ENCODE results near the gene FOSL1. TPM values are rescaled to one million over a fixed set of nuclear protein-coding genes. Genes with fewer than 3 reads are reported as not detected.

The FOSL1 gene
- total and polyA plus RNA-seq, 4 donors, result 0.17 to 0.20 TPM; not detected in 2

DNA sequence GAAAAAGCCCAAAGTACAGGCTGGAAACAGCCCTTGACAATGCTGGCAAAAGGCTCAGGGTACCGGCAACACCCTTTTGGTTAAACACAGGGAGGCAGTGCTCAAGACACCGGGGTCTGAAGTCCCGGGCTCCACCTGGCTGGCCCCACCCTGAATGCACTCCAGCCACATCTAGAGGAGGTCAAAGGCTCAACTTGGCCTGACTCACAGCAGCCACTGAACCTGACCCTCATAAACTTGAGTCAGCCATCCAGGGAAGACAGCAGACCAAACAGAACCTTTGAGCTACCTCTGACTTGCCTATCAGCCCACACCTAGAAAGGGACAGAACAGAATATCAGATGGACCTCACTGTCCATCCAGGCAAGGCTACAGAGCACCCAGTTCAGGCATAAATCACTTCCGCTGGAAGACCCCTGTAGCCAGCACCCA lies 46.0 kb downstream of the FOSL1 start:
- Histone ChIP-seq H3K27ac (ENCODE audit: low read depth in 1 of 2, low read length in 2 of 2) (no peak overlapping the region), H3K9ac (ENCODE audit: low read depth in 1 of 2, low read length in 2 of 2) (no peak overlapping the region), H3K27me3 (ENCODE audit: control insufficient read depth in 4 of 4, insufficient read depth in 4 of 4, low read length in 3 of 4) (no peaks in the 10 kb centered on the region), H3K36me3 (ENCODE audit: control insufficient read depth in 4 of 4, insufficient read depth in 3 of 4, low read depth in 1 of 4, low read length in 3 of 4) (peaks cover 13 to 39% (median 20%) of the 10 kb centered on the region in 4 donors), H3K9me3 (ENCODE audit: control insufficient read depth in 4 of 4, low read length in 3 of 4) (peaks cover 0 to 7% (median 2%) of the 10 kb centered on the region in 4 donors), H3K4me3 (ENCODE audit: low read depth in 1 of 3, low read length in 3 of 3) (no peak overlapping the region), H3K4me1 (ENCODE audit: control insufficient read depth in 4 of 4, insufficient read depth in 4 of 4, low read length in 3 of 4) (peaks cover 2 to 28% (median 17%) of the 10 kb centered on the region in 4 donors)
- TF ChIP-seq EGR1 (IDR thresholded peaks at IDR 0.05; ENCODE audit: low read depth in 2 of 2) (no peak), RAD21 (IDR thresholded peaks at IDR 0.05) (no peak), NR2F2 (IDR thresholded peaks at IDR 0.05) (no peak), FOXA2 (IDR thresholded peaks at IDR 0.05) (no peak), FOXA1 (IDR thresholded peaks at IDR 0.05) (no peak)
- TF ChIP-seq, protein P1, sequence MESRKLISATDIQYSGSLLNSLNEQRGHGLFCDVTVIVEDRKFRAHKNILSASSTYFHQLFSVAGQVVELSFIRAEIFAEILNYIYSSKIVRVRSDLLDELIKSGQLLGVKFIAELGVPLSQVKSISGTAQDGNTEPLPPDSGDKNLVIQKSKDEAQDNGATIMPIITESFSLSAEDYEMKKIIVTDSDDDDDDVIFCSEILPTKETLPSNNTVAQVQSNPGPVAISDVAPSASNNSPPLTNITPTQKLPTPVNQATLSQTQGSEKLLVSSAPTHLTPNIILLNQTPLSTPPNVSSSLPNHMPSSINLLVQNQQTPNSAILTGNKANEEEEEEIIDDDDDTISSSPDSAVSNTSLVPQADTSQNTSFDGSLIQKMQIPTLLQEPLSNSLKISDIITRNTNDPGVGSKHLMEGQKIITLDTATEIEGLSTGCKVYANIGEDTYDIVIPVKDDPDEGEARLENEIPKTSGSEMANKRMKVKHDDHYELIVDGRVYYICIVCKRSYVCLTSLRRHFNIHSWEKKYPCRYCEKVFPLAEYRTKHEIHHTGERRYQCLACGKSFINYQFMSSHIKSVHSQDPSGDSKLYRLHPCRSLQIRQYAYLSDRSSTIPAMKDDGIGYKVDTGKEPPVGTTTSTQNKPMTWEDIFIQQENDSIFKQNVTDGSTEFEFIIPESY (IDR thresholded peaks at IDR 0.05), result no peak
- 75% methylated on average over 4 of the region's 4 CpGs for WGBS
- DNase-seq (ENCODE audit: low spot score), result no peak

DNA sequence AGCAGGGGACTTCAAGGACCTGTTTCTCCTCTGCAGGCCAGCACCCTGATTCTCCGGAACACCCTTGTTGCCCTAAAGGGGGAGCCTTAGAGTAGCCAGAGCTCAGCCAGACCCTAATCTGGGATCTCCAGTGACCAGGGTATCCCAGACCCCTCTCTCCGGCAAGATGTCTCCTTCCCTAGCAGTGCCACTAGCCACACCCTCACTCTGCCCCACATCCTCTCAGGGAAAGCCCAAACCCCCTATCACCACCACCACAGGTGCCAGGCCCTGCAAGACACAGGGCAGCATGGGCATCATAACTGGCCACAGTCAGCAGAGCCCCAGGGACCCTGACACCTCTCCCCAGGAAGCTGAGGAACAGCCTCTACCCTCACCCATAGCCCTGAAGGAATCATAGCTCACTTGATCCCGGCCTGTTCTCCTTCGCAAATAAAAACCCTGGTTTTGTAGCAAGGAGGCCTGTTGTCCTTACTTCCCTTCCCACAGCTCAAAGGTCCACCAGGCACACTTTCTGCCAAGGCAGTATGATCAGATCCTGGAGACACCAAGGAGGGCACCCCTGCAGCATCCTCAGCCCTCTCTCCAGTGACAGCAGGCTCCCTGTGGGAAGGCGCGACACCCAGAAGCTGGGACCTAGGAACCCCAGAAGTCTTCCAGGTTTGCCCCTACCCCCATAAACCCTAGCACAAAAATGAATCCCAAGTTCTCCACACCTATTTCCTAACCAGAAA lies 46.8 kb downstream of the FOSL1 start:
- Histone ChIP-seq H3K4me3 (ENCODE audit: low read depth in 1 of 3, low read length in 3 of 3) (no peak overlapping the region), H3K27me3 (ENCODE audit: control insufficient read depth in 4 of 4, insufficient read depth in 4 of 4, low read length in 3 of 4) (no peaks in the 10 kb centered on the region), H3K9ac (ENCODE audit: low read depth in 1 of 2, low read length in 2 of 2) (no peak overlapping the region), H3K9me3 (ENCODE audit: control insufficient read depth in 4 of 4, low read length in 3 of 4) (peaks cover 0 to 7% (median 2%) of the 10 kb centered on the region in 4 donors), H3K36me3 (ENCODE audit: control insufficient read depth in 4 of 4, insufficient read depth in 3 of 4, low read depth in 1 of 4, low read length in 3 of 4) (peaks cover 13 to 39% (median 20%) of the 10 kb centered on the region in 4 donors), H3K27ac (ENCODE audit: low read depth in 1 of 2, low read length in 2 of 2) (no peak overlapping the region), H3K4me1 (ENCODE audit: control insufficient read depth in 4 of 4, insufficient read depth in 4 of 4, low read length in 3 of 4) (peaks cover 2 to 21% (median 11%) of the 10 kb centered on the region in 4 donors)
- WGBS, result 87% methylated on average over 6 of the region's 6 CpGs
- TF ChIP-seq, protein P1 (IDR thresholded peaks at IDR 0.05), result no peak
- TF ChIP-seq TAF1 (conservative IDR thresholded peaks at IDR 0.05), result no peak
- TF ChIP-seq, protein P2, sequence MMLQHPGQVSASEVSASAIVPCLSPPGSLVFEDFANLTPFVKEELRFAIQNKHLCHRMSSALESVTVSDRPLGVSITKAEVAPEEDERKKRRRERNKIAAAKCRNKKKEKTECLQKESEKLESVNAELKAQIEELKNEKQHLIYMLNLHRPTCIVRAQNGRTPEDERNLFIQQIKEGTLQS (IDR thresholded peaks at IDR 0.05), result no peak
- TF ChIP-seq, protein P3, sequence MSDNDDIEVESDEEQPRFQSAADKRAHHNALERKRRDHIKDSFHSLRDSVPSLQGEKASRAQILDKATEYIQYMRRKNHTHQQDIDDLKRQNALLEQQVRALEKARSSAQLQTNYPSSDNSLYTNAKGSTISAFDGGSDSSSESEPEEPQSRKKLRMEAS (IDR thresholded peaks at IDR 0.05), result no peak
- no peak for TF ChIP-seq JUND (IDR thresholded peaks at IDR 0.05)
- TF ChIP-seq, protein P4, sequence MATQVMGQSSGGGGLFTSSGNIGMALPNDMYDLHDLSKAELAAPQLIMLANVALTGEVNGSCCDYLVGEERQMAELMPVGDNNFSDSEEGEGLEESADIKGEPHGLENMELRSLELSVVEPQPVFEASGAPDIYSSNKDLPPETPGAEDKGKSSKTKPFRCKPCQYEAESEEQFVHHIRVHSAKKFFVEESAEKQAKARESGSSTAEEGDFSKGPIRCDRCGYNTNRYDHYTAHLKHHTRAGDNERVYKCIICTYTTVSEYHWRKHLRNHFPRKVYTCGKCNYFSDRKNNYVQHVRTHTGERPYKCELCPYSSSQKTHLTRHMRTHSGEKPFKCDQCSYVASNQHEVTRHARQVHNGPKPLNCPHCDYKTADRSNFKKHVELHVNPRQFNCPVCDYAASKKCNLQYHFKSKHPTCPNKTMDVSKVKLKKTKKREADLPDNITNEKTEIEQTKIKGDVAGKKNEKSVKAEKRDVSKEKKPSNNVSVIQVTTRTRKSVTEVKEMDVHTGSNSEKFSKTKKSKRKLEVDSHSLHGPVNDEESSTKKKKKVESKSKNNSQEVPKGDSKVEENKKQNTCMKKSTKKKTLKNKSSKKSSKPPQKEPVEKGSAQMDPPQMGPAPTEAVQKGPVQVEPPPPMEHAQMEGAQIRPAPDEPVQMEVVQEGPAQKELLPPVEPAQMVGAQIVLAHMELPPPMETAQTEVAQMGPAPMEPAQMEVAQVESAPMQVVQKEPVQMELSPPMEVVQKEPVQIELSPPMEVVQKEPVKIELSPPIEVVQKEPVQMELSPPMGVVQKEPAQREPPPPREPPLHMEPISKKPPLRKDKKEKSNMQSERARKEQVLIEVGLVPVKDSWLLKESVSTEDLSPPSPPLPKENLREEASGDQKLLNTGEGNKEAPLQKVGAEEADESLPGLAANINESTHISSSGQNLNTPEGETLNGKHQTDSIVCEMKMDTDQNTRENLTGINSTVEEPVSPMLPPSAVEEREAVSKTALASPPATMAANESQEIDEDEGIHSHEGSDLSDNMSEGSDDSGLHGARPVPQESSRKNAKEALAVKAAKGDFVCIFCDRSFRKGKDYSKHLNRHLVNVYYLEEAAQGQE (IDR thresholded peaks at IDR 0.05), result no peak
- DNase-seq (ENCODE audit: low spot score), result no peak

Data from liver (tissue), 9 donors.